ENCODE data around the gene CERT1.
A peak's percentile ranks its signal among the peaks of the same experiment; 100 is the strongest.

Gene CERT1

GRCh38 chr5:75367401-75367800 is 144.0 kb downstream of the CERT1 start:
- H3K4me3 Mint-ChIP-seq = no peak overlapping the region
- peaks cover 4% of the 10 kb centered on the region for H3K4me1 Mint-ChIP-seq (ENCODE audit: low read depth)
- no peak overlapping the region for H3K27ac Mint-ChIP-seq
- H3K9me3 Mint-ChIP-seq (ENCODE audit: low read depth) = no peaks in the 10 kb centered on the region
- H3K27me3 Mint-ChIP-seq = no peaks in the 10 kb centered on the region
- H3K36me3 Mint-ChIP-seq = peaks cover 6% of the 10 kb centered on the region

GRCh38 chr5:75366787-75367186 is 144.6 kb downstream of the CERT1 start:
- Mint-ChIP-seq H3K36me3 (peaks cover 6% of the 10 kb centered on the region), H3K4me3 (no peak overlapping the region), H3K27ac (peak overlapping the region; percentile 10), H3K9me3 (ENCODE audit: low read depth) (no peaks in the 10 kb centered on the region), H3K27me3 (no peaks in the 10 kb centered on the region), H3K4me1 (ENCODE audit: low read depth) (peaks cover 4% of the 10 kb centered on the region)

GRCh38 chr5:75365740-75366139 is 145.7 kb downstream of the CERT1 start:
- Mint-ChIP-seq H3K4me3 (no peak overlapping the region), H3K27ac (no peak overlapping the region), H3K4me1 (ENCODE audit: low read depth) (peaks cover 4% of the 10 kb centered on the region), H3K9me3 (ENCODE audit: low read depth) (no peaks in the 10 kb centered on the region), H3K36me3 (peaks cover 4% of the 10 kb centered on the region), H3K27me3 (no peaks in the 10 kb centered on the region)

- H3K4me3 Mint-ChIP-seq = no peak overlapping the region
- H3K4me1 Mint-ChIP-seq (ENCODE audit: low read depth) = peaks cover 4% of the 10 kb centered on the region
Observed at GRCh38 chr5:75364571-75365280, 146.7 kb downstream of the CERT1 start.

DNA sequence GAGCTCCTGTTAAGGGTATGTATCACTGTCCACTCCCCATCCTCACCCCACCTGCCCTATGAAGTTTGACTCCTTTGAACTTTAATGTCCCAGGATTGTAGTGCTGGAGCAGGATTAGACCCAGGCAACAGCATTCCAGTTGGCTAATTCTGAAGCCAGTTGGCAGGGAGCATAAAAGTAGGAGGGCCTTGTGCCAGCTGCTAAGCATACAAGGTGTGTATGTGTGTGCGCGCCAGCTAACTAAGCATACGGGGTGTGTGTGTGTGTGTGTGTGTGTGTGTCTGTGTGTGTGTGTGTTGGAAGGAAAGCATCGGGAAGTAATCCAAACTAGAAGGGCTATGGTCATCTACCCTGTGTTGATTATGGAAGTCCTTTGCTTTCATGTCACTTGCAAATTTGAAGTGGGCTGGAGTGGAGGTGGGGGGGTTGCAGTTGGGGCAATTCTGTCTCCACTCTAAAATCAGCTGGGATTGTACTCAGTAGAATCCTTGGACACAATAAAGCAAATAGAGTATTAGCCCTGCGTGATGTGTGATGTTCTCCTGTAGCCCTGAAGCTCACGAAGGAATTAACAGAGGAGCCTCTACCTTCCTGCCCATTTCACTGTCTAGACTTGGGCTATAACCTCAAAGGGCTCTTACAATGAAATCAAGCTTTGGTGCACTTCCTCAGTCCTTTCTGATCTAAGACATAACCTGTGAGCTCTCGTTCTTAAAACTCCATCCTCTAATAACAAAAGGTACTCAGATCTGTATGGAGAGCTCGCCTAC is 147.5 kb downstream of the CERT1 start:
- H3K4me3 Mint-ChIP-seq = no peak overlapping the region
- no peak overlapping the region for H3K27ac Mint-ChIP-seq
- no peaks in the 10 kb centered on the region for H3K9me3 Mint-ChIP-seq (ENCODE audit: low read depth)
- no peaks in the 10 kb centered on the region for H3K27me3 Mint-ChIP-seq
- H3K4me1 Mint-ChIP-seq (ENCODE audit: low read depth) = peaks cover 4% of the 10 kb centered on the region
- peaks cover 8% of the 10 kb centered on the region for H3K36me3 Mint-ChIP-seq

More at GRCh38 chr5:75364571-75365280, 146.7 kb downstream of the CERT1 start:
- Mint-ChIP-seq H3K9me3 (ENCODE audit: low read depth) (no peaks in the 10 kb centered on the region), H3K27me3 (no peaks in the 10 kb centered on the region), H3K27ac (no peak overlapping the region), H3K36me3 (peaks cover 6% of the 10 kb centered on the region)

- Mint-ChIP-seq H3K4me1 (ENCODE audit: low read depth) (peaks cover 4% of the 10 kb centered on the region), H3K27me3 (no peaks in the 10 kb centered on the region), H3K27ac (no peak overlapping the region), H3K36me3 (peaks cover 10% of the 10 kb centered on the region), H3K4me3 (no peak overlapping the region), H3K9me3 (ENCODE audit: low read depth) (no peaks in the 10 kb centered on the region)
Observed at GRCh38 chr5:75363111-75363510, 148.3 kb downstream of the CERT1 start.

GRCh38 chr5:75362474-75362975 is 148.9 kb downstream of the CERT1 start:
- Mint-ChIP-seq H3K27me3 (no peaks in the 10 kb centered on the region), H3K4me1 (ENCODE audit: low read depth) (peaks cover 4% of the 10 kb centered on the region), H3K9me3 (ENCODE audit: low read depth) (no peaks in the 10 kb centered on the region), H3K4me3 (no peak overlapping the region), H3K27ac (no peak overlapping the region), H3K36me3 (peaks cover 11% of the 10 kb centered on the region)

DNA sequence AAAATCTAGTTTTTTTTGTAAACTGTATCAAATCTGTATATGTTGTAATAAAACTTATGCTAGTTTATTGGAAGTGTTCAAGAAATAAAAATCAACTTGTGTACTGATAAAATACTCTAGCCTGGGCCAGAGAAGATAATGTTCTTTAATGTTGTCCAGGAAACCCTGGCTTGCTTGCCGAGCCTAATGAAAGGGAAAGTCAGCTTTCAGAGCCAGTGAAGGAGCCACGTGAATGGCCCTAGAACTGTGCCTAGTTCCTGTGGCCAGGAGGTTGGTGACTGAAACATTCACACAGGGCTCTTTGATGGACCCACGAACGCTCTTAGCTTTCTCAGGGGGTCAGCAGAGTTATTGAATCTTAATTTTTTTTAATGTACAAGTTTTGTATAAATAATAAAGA is 150.1 kb downstream of the CERT1 start:
- Mint-ChIP-seq H3K9me3 (ENCODE audit: low read depth) (no peaks in the 10 kb centered on the region), H3K27ac (no peak overlapping the region), H3K4me1 (ENCODE audit: low read depth) (no peaks in the 10 kb centered on the region), H3K36me3 (peaks cover 18% of the 10 kb centered on the region), H3K4me3 (no peak overlapping the region), H3K27me3 (no peaks in the 10 kb centered on the region)

DNA sequence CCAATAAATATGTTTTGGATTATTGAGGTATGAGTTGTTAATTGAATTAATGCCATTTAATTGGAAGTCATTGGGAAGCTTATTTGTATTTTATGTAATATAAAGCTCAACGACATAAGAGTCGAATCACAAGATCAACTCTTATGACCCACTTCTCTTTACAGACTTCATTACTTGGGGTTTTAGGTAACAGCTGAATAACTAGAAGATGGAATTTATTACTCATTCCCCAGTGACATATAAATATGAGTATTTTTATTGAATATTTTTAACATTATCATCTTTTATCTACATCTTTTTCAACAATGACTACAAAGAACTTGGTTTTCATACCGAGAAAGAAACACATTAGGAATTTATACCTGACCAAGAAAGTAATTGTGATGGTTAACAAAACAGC is 153.3 kb downstream of the CERT1 start:
- H3K9me3 Mint-ChIP-seq (ENCODE audit: low read depth) = no peaks in the 10 kb centered on the region
- no peak overlapping the region for H3K4me3 Mint-ChIP-seq
- H3K36me3 Mint-ChIP-seq = peaks cover 24% of the 10 kb centered on the region
- no peaks in the 10 kb centered on the region for H3K4me1 Mint-ChIP-seq (ENCODE audit: low read depth)
- H3K27me3 Mint-ChIP-seq = no peaks in the 10 kb centered on the region
- no peak overlapping the region for H3K27ac Mint-ChIP-seq

DNA sequence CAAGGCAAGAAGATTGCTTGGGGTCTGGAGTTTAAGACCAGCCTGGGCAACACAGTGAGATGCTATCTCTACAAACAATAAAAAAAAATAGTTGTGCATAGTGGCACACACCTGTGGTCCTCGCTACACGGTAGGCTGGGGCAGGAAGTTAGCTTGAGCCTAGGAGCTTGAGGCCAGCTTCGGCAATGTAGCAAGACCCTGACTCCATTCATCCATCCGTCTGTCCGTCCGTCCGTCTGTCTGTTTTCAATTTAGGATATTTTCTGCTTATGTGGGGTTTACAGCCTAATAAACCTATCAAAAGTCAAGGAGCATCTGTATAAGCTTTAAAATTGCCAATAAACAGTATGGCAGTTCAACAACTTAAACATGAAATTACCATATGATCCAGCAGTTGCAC is 154.7 kb downstream of the CERT1 start:
- Mint-ChIP-seq H3K9me3 (ENCODE audit: low read depth) (no peaks in the 10 kb centered on the region), H3K4me1 (ENCODE audit: low read depth) (no peaks in the 10 kb centered on the region), H3K27me3 (no peaks in the 10 kb centered on the region), H3K27ac (no peak overlapping the region), H3K36me3 (peaks cover 27% of the 10 kb centered on the region), H3K4me3 (no peak overlapping the region)

- H3K4me3 Mint-ChIP-seq = no peak overlapping the region
Observed at GRCh38 chr5:75355236-75355635, 156.2 kb downstream of the CERT1 start.

DNA sequence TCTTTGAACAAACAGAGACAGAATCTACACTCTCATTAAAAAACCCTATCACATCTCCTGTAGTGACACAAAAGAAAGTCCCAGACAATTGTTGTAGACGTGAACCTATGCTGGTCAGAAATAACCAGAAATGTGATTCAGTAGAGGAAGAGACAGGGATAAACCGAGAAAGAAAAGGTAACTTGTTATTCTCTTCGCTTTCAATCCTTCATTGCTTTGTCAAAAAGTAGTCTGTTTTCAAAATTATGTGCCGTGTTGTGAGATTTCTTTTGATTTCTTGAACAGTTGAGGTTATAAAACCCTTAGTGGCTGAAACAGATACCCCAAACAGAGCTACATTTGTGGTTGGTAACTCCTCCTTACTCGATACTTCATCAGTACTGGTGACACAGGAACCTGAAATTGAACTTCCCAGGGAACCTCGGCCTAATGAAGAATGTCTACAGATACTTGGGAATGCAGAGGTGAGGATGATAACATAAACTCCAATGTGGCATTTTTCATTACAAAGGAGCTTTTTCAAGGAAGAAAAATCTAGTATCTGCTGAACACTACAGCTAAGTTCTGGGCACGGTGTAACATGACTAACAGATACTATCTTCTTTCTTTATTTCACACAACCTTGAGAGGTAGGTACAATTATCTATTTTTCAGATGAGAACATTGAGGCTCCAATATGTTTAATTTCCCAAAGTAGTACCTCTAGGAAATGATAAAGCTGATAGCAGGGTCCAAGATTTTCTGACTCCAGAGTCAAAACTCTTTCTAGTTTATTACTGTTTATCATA is 160.1 kb downstream of the CERT1 start:
- H3K4me3 Mint-ChIP-seq = no peak overlapping the region
- H3K27me3 Mint-ChIP-seq = no peaks in the 10 kb centered on the region
- H3K36me3 Mint-ChIP-seq = peaks cover 23% of the 10 kb centered on the region
- peaks cover 6% of the 10 kb centered on the region for H3K4me1 Mint-ChIP-seq (ENCODE audit: low read depth)
- H3K27ac Mint-ChIP-seq = peak overlapping the region; percentile 72
- no peaks in the 10 kb centered on the region for H3K9me3 Mint-ChIP-seq (ENCODE audit: low read depth)

More at GRCh38 chr5:75355236-75355635, 156.2 kb downstream of the CERT1 start:
- H3K27ac Mint-ChIP-seq = no peak overlapping the region
- H3K9me3 Mint-ChIP-seq (ENCODE audit: low read depth) = no peaks in the 10 kb centered on the region
- peaks cover 34% of the 10 kb centered on the region for H3K36me3 Mint-ChIP-seq
- no peaks in the 10 kb centered on the region for H3K27me3 Mint-ChIP-seq
- H3K4me1 Mint-ChIP-seq (ENCODE audit: low read depth) = peaks cover 6% of the 10 kb centered on the region

GRCh38 chr5:75349663-75350062 is 161.8 kb downstream of the CERT1 start:
- H3K27me3 Mint-ChIP-seq = no peaks in the 10 kb centered on the region
- no peak overlapping the region for H3K27ac Mint-ChIP-seq
- peaks cover 22% of the 10 kb centered on the region for H3K36me3 Mint-ChIP-seq

GRCh38 chr5:75348241-75348640 is 163.2 kb downstream of the CERT1 start:
- H3K4me3 Mint-ChIP-seq = no peak overlapping the region
- no peaks in the 10 kb centered on the region for H3K9me3 Mint-ChIP-seq (ENCODE audit: low read depth)
- peaks cover 6% of the 10 kb centered on the region for H3K4me1 Mint-ChIP-seq (ENCODE audit: low read depth)
- no peak overlapping the region for H3K27ac Mint-ChIP-seq
- peaks cover 20% of the 10 kb centered on the region for H3K36me3 Mint-ChIP-seq
- H3K27me3 Mint-ChIP-seq = no peaks in the 10 kb centered on the region

More at GRCh38 chr5:75349663-75350062, 161.8 kb downstream of the CERT1 start:
- Mint-ChIP-seq H3K4me1 (ENCODE audit: low read depth) (peaks cover 6% of the 10 kb centered on the region), H3K4me3 (no peak overlapping the region), H3K9me3 (ENCODE audit: low read depth) (no peaks in the 10 kb centered on the region)

- Mint-ChIP-seq H3K9me3 (ENCODE audit: low read depth) (no peaks in the 10 kb centered on the region), H3K27ac (no peak overlapping the region), H3K4me3 (no peak overlapping the region), H3K4me1 (ENCODE audit: low read depth) (peaks cover 38% of the 10 kb centered on the region), H3K36me3 (peaks cover 7% of the 10 kb centered on the region), H3K27me3 (no peaks in the 10 kb centered on the region)
Observed at GRCh38 chr5:75342836-75343235, 168.6 kb downstream of the CERT1 start.
